Mesothelial cell of epicardium (in vitro differentiated cells): ENCODE results near the gene DDHD1. TPM values are rescaled to one million over a fixed set of nuclear protein-coding genes. Genes with fewer than 3 reads are reported as not detected.
A peak's percentile ranks its signal among the peaks of the same experiment; 100 is the strongest.

ENCODE experiments used
- DNase-seq, 2 experiments: peaks; one replicate each; pipeline ENCODE4 v3.0.0; 2021; ENCODE audit warnings: low spot score in 2 of 2; ENCODE audit not compliant: unreplicated experiment in 2 of 2
- H3K27ac Mint-ChIP-seq: 2 replicates; pipeline ENCODE4 v1.8.0; 2021; ENCODE audit warnings: mixed read lengths
- H3K27me3 Mint-ChIP-seq: 2 replicates; pipeline ENCODE4 v1.8.0; 2021; ENCODE audit warnings: low read depth, mixed read lengths
- H3K36me3 Mint-ChIP-seq: 2 replicates; pipeline ENCODE4 v1.8.0; 2021; ENCODE audit warnings: mixed read lengths
- H3K4me1 Mint-ChIP-seq: 2 replicates; pipeline ENCODE4 v1.8.0; 2021; ENCODE audit warnings: mixed read lengths
- H3K4me3 Mint-ChIP-seq: 2 replicates; pipeline ENCODE4 v1.8.0; 2021; ENCODE audit warnings: mild to moderate bottlenecking, moderate library complexity, mixed read lengths
- H3K9me3 Mint-ChIP-seq: 2 replicates; pipeline ENCODE4 v1.8.0; 2021; ENCODE audit warnings: mixed read lengths
- total RNA-seq: library from RNA; stranded (reverse); gene quantifications from 3 replicates; pipeline ENCODE4 v1.2.1, GENCODE V29; 2021
- TF ChIP-seq, protein P1 (sequence below): fragments of 200-600 bp; sonication (generic); IDR thresholded peaks from one replicate; pipeline ENCODE4 v1.5.0; 2021; ENCODE audit warnings: antibody characterized with exemption; ENCODE audit not compliant: unreplicated experiment

Gene DDHD1
- total RNA-seq, 1 donor from 2014 or later, result 24.3 TPM

DNA sequence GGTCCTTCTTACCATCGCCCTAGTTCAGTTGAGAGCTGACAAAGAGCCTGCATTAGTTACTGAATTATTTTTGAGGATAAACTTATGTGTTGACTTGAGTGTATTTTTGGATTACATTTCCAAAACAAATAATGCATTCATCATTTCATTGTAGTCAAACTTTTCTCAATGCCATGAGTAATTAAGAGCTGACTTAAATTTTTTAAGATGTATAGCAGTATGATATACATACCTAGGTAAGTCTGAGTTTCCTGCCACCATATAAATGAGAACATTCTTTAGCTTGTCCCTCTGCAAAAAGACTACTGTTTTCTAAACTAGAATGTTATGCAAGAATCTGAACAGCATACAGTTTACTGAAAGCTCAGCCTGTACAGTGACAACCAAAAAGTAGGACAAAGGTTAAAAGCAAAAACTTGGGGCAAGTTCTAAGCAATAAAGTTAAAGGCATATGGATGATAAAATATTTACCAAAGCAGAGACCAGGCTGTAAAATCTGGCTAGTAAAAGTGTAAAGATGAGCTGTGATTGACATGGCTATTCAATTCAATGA, 120.2 kb downstream of the DDHD1 start:
- H3K27ac Mint-ChIP-seq, result no peak overlapping the region

DNA sequence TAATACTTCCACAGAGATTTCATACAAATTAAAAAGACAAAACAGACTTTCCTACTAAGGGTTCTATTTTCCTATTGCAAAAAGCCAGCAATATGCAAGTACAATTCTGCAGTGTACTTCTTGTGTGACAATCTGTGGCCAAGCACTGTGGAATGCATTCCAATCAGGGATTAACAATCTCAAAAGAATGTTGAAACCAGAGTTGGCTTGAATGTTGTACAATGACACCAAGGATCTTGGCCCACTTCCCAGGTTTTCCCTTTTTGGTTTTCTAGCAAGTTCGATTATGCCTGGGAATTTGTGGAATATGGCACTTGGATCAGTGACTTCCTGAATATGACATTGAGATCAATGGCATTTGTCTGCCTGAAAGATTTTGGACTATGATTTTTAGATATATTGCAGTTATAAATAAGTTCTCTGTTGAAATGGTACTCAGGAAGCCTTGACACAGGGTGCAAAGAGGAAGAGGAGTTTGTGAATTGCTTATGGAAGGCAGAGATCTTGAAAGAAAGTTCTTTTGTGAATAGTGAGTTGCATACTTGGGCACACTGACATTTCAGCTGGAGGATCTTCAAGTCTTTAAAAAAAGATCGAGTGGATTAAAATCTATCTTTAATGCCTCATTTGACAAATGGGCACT, 120.8 kb downstream of the DDHD1 start:
- DNase-seq, result no peak
- no peaks in the 10 kb centered on the region for H3K27me3 Mint-ChIP-seq
- H3K36me3 Mint-ChIP-seq, result peaks cover 11% of the 10 kb centered on the region
- H3K9me3 Mint-ChIP-seq, result peaks cover 9% of the 10 kb centered on the region
- H3K4me1 Mint-ChIP-seq, result peaks cover 22% of the 10 kb centered on the region
- peak overlapping the region; percentile 0 for H3K27ac Mint-ChIP-seq
- no peak overlapping the region for H3K4me3 Mint-ChIP-seq
- TF ChIP-seq, protein P1, sequence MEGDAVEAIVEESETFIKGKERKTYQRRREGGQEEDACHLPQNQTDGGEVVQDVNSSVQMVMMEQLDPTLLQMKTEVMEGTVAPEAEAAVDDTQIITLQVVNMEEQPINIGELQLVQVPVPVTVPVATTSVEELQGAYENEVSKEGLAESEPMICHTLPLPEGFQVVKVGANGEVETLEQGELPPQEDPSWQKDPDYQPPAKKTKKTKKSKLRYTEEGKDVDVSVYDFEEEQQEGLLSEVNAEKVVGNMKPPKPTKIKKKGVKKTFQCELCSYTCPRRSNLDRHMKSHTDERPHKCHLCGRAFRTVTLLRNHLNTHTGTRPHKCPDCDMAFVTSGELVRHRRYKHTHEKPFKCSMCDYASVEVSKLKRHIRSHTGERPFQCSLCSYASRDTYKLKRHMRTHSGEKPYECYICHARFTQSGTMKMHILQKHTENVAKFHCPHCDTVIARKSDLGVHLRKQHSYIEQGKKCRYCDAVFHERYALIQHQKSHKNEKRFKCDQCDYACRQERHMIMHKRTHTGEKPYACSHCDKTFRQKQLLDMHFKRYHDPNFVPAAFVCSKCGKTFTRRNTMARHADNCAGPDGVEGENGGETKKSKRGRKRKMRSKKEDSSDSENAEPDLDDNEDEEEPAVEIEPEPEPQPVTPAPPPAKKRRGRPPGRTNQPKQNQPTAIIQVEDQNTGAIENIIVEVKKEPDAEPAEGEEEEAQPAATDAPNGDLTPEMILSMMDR, result no peak

More for the DNA sequence above, 120.2 kb downstream of the DDHD1 start:
- DNase-seq, result no peak
- H3K4me3 Mint-ChIP-seq, result no peak overlapping the region
- TF ChIP-seq, protein P1, result no peak
- no peaks in the 10 kb centered on the region for H3K27me3 Mint-ChIP-seq
- peaks cover 17% of the 10 kb centered on the region for H3K36me3 Mint-ChIP-seq
- peaks cover 22% of the 10 kb centered on the region for H3K4me1 Mint-ChIP-seq
- peaks cover 15% of the 10 kb centered on the region for H3K9me3 Mint-ChIP-seq

DNA sequence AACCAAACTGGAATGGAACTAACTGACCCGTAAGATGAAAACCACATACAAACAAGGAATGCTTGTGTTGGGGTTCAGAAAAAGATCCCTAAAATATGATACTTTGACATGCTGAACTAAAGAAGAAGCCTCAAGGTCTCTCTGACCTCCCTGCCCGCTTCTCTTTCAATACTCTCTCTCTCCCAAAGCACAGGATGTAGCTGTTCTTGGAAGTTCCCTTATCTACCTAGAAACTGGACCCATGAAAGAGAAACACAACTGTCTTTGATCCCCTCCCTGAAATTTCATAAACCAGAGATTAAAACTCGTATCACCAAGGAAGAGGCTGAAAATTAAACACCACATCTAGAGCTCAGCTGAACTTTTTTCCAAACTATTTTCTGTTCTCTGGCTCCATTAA, 125.6 kb downstream of the DDHD1 start:
- no peak overlapping the region for H3K27ac Mint-ChIP-seq
- peaks cover 5% of the 10 kb centered on the region for H3K9me3 Mint-ChIP-seq
- DNase-seq, result no peak
- H3K27me3 Mint-ChIP-seq, result no peaks in the 10 kb centered on the region
- TF ChIP-seq, protein P1, result no peak
- H3K4me1 Mint-ChIP-seq, result peaks cover 6% of the 10 kb centered on the region
- H3K4me3 Mint-ChIP-seq, result no peak overlapping the region
- H3K36me3 Mint-ChIP-seq, result peaks cover 6% of the 10 kb centered on the region

DNA sequence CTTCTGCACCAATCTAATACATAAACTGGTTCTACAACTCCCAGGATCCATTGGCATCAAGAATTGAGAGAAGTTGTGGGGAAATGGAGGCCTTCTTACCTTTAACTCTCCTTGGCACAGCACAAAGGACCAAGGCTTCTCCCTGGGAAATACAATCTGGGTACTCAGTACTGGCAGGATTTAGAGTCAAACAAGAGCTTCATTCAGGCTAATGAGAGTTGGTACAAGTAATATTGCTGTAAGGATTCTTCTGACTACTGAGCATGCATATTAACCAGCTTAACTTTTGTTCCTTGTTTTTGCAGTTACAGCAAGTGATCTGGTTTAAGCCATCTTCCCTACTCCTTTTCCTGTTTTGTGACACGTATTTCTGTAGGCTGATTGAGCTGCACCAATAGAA, 126.1 kb downstream of the DDHD1 start:
- peaks cover 6% of the 10 kb centered on the region for H3K36me3 Mint-ChIP-seq
- H3K27me3 Mint-ChIP-seq, result no peaks in the 10 kb centered on the region
- no peak overlapping the region for H3K4me3 Mint-ChIP-seq
- peaks cover 5% of the 10 kb centered on the region for H3K9me3 Mint-ChIP-seq
- H3K4me1 Mint-ChIP-seq, result peaks cover under 1% of the 10 kb centered on the region
- no peak overlapping the region for H3K27ac Mint-ChIP-seq
- TF ChIP-seq, protein P1, result no peak
- DNase-seq, result no peak

DNA sequence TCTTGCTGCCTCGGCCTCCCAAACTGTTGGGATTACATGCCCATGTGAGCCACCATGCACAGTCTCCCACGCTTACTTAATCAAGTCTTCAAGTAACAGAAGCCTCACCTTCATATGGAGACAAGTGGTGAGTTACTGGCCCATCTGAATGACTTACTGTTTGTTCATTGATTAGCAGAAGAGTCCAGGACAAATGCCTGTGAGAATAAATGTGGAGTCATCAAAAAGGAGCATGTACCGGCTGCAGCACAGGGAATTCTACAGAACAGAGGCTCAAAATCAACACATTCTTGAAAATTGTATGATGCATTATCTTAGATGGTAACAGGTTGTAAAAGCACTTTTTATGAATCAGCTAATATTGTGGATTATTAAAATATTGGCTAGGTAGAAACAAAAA, 129.8 kb downstream of the DDHD1 start:
- H3K4me3 Mint-ChIP-seq, result no peak overlapping the region
- no peaks in the 10 kb centered on the region for H3K36me3 Mint-ChIP-seq
- H3K27me3 Mint-ChIP-seq, result no peaks in the 10 kb centered on the region
- peaks cover 7% of the 10 kb centered on the region for H3K4me1 Mint-ChIP-seq
- no peak overlapping the region for H3K27ac Mint-ChIP-seq
- TF ChIP-seq, protein P1, result no peak
- peaks cover 4% of the 10 kb centered on the region for H3K9me3 Mint-ChIP-seq
- DNase-seq, result no peak
